ENCODE data around the gene HHEX.
"Not testable (repeated sequence)": the region's sequence is repeated elsewhere in the genome, so short reads cannot be mapped to it uniquely, and the experiment has no call there.

The HHEX gene

GRCh38 chr10:92689663-92690210, at the start of gene HHEX:
HHEX (plus strand) TSS chr10:92689955; CDS start chr10:92689987, 32 bp downstream.
- peaks cover 18% of the 10 kb centered on the region for H3K4me1 ChIP-seq (ENCODE audit: low read length)
- H3K9me3 ChIP-seq (ENCODE audit: insufficient read depth, low read length), result no peaks in the 10 kb centered on the region
- no peak for TF ChIP-seq CTCF (IDR thresholded peaks at IDR 0.05; ENCODE audit: low read depth, low read length)
- no peak for TF ChIP-seq EZH2phosphoT487 (IDR thresholded peaks at IDR 0.05; ENCODE audit: low read depth)
- no peak within 1 kb of the TSS; the same call in 1 of the 2 replicates for H2AFZ ChIP-seq (ENCODE audit: low read depth, low read length)
- peaks cover 30% of the 10 kb centered on the region for H3K79me2 ChIP-seq (ENCODE audit: low read length)
- no peaks in the 10 kb centered on the region for H3K27me3 ChIP-seq (ENCODE audit: low read depth, low read length)
- H3K9ac ChIP-seq (ENCODE audit: low read length), result peak within 1 kb of the TSS; percentile 92
- H3K27ac ChIP-seq (ENCODE audit: low read length), result peak within 1 kb of the TSS; percentile 72
- H3K36me3 ChIP-seq (replicated peaks; ENCODE audit: low read depth, low read length), result peaks cover 33% of the 10 kb centered on the region
- peak within 1 kb of the TSS; percentile 83 for H3K4me3 ChIP-seq (ENCODE audit: low read length)
- H3K4me2 ChIP-seq (ENCODE audit: low read length), result peak within 1 kb of the TSS; percentile 94
- peaks cover 25% of the 10 kb centered on the region for H4K20me1 ChIP-seq (ENCODE audit: insufficient read depth, low read length)

- Histone ChIP-seq H3K9ac (ENCODE audit: low read length) (no peak overlapping the region), H2AFZ (ENCODE audit: low read depth, low read length) (no peak overlapping the region), H4K20me1 (ENCODE audit: insufficient read depth, low read length) (no peaks in the 10 kb centered on the region), H3K79me2 (ENCODE audit: low read length) (no peaks in the 10 kb centered on the region), H3K9me3 (ENCODE audit: insufficient read depth, low read length) (no peaks in the 10 kb centered on the region), H3K27me3 (ENCODE audit: low read depth, low read length) (no peaks in the 10 kb centered on the region), H3K27ac (ENCODE audit: low read length) (no peak overlapping the region), H3K4me2 (ENCODE audit: low read length) (no peak overlapping the region), H3K36me3 (replicated peaks; ENCODE audit: low read depth, low read length) (peaks cover 31% of the 10 kb centered on the region), H3K4me3 (ENCODE audit: low read length) (no peak overlapping the region), H3K4me1 (ENCODE audit: low read length) (peaks cover 8% of the 10 kb centered on the region)
- TF ChIP-seq CTCF (IDR thresholded peaks at IDR 0.05; ENCODE audit: low read depth, low read length) (no peak), EZH2phosphoT487 (IDR thresholded peaks at IDR 0.05; ENCODE audit: low read depth) (no peak)
Measured at GRCh38 chr10:92640107-92640506, 49.6 kb upstream of the HHEX start.

- Histone ChIP-seq H3K27ac (ENCODE audit: low read length) (no peak overlapping the region), H3K9ac (ENCODE audit: low read length) (no peak overlapping the region)
- TF ChIP-seq EZH2phosphoT487 (IDR thresholded peaks at IDR 0.05; ENCODE audit: low read depth) (no peak), CTCF (IDR thresholded peaks at IDR 0.05; ENCODE audit: low read depth, low read length) (no peak)
Measured at GRCh38 chr10:92641492-92641891, 48.3 kb upstream of the HHEX start.

GRCh38 chr10:92644921-92645320, 44.8 kb upstream of the HHEX start:
- Histone ChIP-seq H3K9ac (ENCODE audit: low read length) (no peak overlapping the region), H3K4me2 (ENCODE audit: low read length) (no peak overlapping the region), H4K20me1 (ENCODE audit: insufficient read depth, low read length) (no peaks in the 10 kb centered on the region), H3K27ac (ENCODE audit: low read length) (no peak overlapping the region), H3K4me1 (ENCODE audit: low read length) (peaks cover 8% of the 10 kb centered on the region), H3K4me3 (ENCODE audit: low read length) (no peak overlapping the region), H3K27me3 (ENCODE audit: low read depth, low read length) (no peaks in the 10 kb centered on the region), H3K79me2 (ENCODE audit: low read length) (no peaks in the 10 kb centered on the region), H3K36me3 (replicated peaks; ENCODE audit: low read depth, low read length) (peaks cover 36% of the 10 kb centered on the region), H3K9me3 (ENCODE audit: insufficient read depth, low read length) (no peaks in the 10 kb centered on the region), H2AFZ (ENCODE audit: low read depth, low read length) (no peak overlapping the region)
- TF ChIP-seq EZH2phosphoT487 (IDR thresholded peaks at IDR 0.05; ENCODE audit: low read depth), result no peak
- no peak for TF ChIP-seq CTCF (IDR thresholded peaks at IDR 0.05; ENCODE audit: low read depth, low read length)

More at GRCh38 chr10:92641492-92641891, 48.3 kb upstream of the HHEX start:
- Histone ChIP-seq H3K4me2 (ENCODE audit: low read length) (no peak overlapping the region), H3K4me3 (ENCODE audit: low read length) (no peak overlapping the region), H4K20me1 (ENCODE audit: insufficient read depth, low read length) (no peaks in the 10 kb centered on the region), H2AFZ (ENCODE audit: low read depth, low read length) (no peak overlapping the region), H3K27me3 (ENCODE audit: low read depth, low read length) (no peaks in the 10 kb centered on the region), H3K9me3 (ENCODE audit: insufficient read depth, low read length) (no peaks in the 10 kb centered on the region), H3K4me1 (ENCODE audit: low read length) (peaks cover 8% of the 10 kb centered on the region), H3K36me3 (replicated peaks; ENCODE audit: low read depth, low read length) (peaks cover 28% of the 10 kb centered on the region), H3K79me2 (ENCODE audit: low read length) (no peaks in the 10 kb centered on the region)

- not testable (repeated sequence) for H3K4me2 ChIP-seq (ENCODE audit: low read length); H3K27me3 ChIP-seq (ENCODE audit: low read depth, low read length); H3K9me3 ChIP-seq (ENCODE audit: insufficient read depth, low read length); H2AFZ ChIP-seq (ENCODE audit: low read depth, low read length); H3K79me2 ChIP-seq (ENCODE audit: low read length); H3K4me3 ChIP-seq (ENCODE audit: low read length); H3K27ac ChIP-seq (ENCODE audit: low read length); H4K20me1 ChIP-seq (ENCODE audit: insufficient read depth, low read length); H3K9ac ChIP-seq (ENCODE audit: low read length)
- peaks cover 28% of the 10 kb centered on the region for H3K4me1 ChIP-seq (ENCODE audit: low read length)
- peaks cover 54% of the 10 kb centered on the region for H3K36me3 ChIP-seq (replicated peaks; ENCODE audit: low read depth, low read length)
Measured at GRCh38 chr10:92650864-92651263, 38.9 kb upstream of the HHEX start.

All from OCI-LY3 (cell line).